GM23338 (cell line): ENCODE measurements around the gene CELSR3. TPM values are rescaled to one million over a fixed set of nuclear protein-coding genes. Genes with fewer than 3 reads are reported as not detected.

Experiments used
- ATAC-seq: fragments of 200-7000 bp; cut with Tn5 transposase; 3 replicates; pipeline ENCODE4 v1.9.1; 2020
- DNase-seq: peaks from one replicate; pipeline ENCODE4 v3.0.0-alpha.2; 2015; ENCODE audit warnings: low spot score
- H2AFZ ChIP-seq: fragments of 200-600 bp; sonication (generic); 2 replicates; pipeline ENCODE4 v1.8.0; 2016; ENCODE audit warnings: antibody characterized with exemption, mild to moderate bottlenecking, moderate library complexity
- H3F3A ChIP-seq: fragments of 200-600 bp; sonication (generic); replicated peaks from 2 replicates; pipeline ENCODE4 v1.8.0; 2017; ENCODE audit warnings: antibody characterized with exemption, mixed run types, low read depth
- H3K27ac ChIP-seq: fragments of 200-600 bp; sonication (generic); 2 replicates; pipeline ENCODE4 v1.6.1; 2016; ENCODE audit warnings: low read depth
- H3K27me3 ChIP-seq: fragments of 200-600 bp; sonication (generic); 2 replicates; pipeline ENCODE4 v1.8.0; 2016; ENCODE audit warnings: mild to moderate bottlenecking, mixed run types, moderate library complexity; ENCODE audit not compliant: insufficient read depth
- H3K36me3 ChIP-seq: fragments of 200-600 bp; sonication (generic); 2 replicates; pipeline ENCODE4 v1.8.0; 2016; ENCODE audit warnings: mild to moderate bottlenecking; ENCODE audit not compliant: insufficient read depth
- H3K4me1 ChIP-seq: fragments of 200-600 bp; sonication (generic); 2 replicates; pipeline ENCODE4 v1.8.0; 2016; ENCODE audit warnings: mild to moderate bottlenecking, moderate library complexity; ENCODE audit not compliant: insufficient read depth
- H3K4me2 ChIP-seq: fragments of 200-600 bp; sonication (generic); 2 replicates; pipeline ENCODE4 v1.7.1; 2017; ENCODE audit warnings: mixed run types
- H3K4me3 ChIP-seq: fragments of 200-600 bp; sonication (generic); 2 replicates; pipeline ENCODE4 v1.6.1; 2016; ENCODE audit warnings: mixed run types
- H3K79me2 ChIP-seq: fragments of 200-600 bp; sonication (generic); replicated peaks from 2 replicates; pipeline ENCODE4 v1.8.0; 2017; ENCODE audit warnings: mild to moderate bottlenecking; ENCODE audit not compliant: insufficient read depth
- H3K9me2 ChIP-seq: fragments of 200-600 bp; sonication (generic); 2 replicates; pipeline ENCODE4 v1.8.0; 2017; ENCODE audit not compliant: insufficient read depth
- H4K20me1 ChIP-seq: fragments of 200-600 bp; sonication (generic); replicated peaks from 2 replicates; pipeline ENCODE4 v1.8.0; 2017; ENCODE audit warnings: mild to moderate bottlenecking; ENCODE audit not compliant: insufficient read depth
- H3K27ac Mint-ChIP-seq: 2 replicates; pipeline ENCODE4 v1.8.0; 2020; ENCODE audit warnings: inconsistent platforms, mild to moderate bottlenecking, moderate library complexity, mixed read lengths
- H3K27me3 Mint-ChIP-seq: 3 replicates; pipeline ENCODE4 v1.8.0; 2022; ENCODE audit warnings: low read depth, mild to moderate bottlenecking, moderate library complexity, mixed read lengths, inconsistent platforms; ENCODE audit not compliant: insufficient read depth, poor library complexity
- H3K36me3 Mint-ChIP-seq: 3 replicates; pipeline ENCODE4 v1.8.0; 2021; ENCODE audit warnings: low read depth, mild to moderate bottlenecking, inconsistent platforms, moderate library complexity, mixed read lengths
- H3K4me1 Mint-ChIP-seq: 3 replicates; pipeline ENCODE4 v1.8.0; 2020; ENCODE audit warnings: mild to moderate bottlenecking, inconsistent platforms, mixed read lengths
- H3K4me3 Mint-ChIP-seq: 3 replicates; pipeline ENCODE4 v1.8.0; 2021; ENCODE audit warnings: moderate library complexity, mild to moderate bottlenecking, inconsistent platforms, mixed read lengths
- H3K9me3 Mint-ChIP-seq: 3 replicates; pipeline ENCODE4 v1.8.0; 2020; ENCODE audit warnings: moderate library complexity, mild to moderate bottlenecking, inconsistent platforms, mixed read lengths
- CREB1 ChIP-seq: fragments of 250-450 bp; sonication (Bioruptor Pico); IDR thresholded peaks from 2 replicates; pipeline ENCODE4 v1.5.0; 2020; ENCODE audit warnings: low read depth, mild to moderate bottlenecking, moderate library complexity
- POLR2AphosphoS5 ChIP-seq: IDR thresholded peaks from 2 replicates; pipeline ENCODE4 v1.6.1; 2016; ENCODE audit warnings: antibody characterized with exemption, low read depth
- STAT1 ChIP-seq: IDR thresholded peaks from one replicate; pipeline ENCODE4 v1.6.1; 2016; ENCODE audit warnings: antibody characterized with exemption; ENCODE audit not compliant: unreplicated experiment
- ZNF114 ChIP-seq: fragments of 250-450 bp; sonication (Bioruptor Pico); IDR thresholded peaks from 2 replicates; pipeline ENCODE4 v1.5.0; 2020; ENCODE audit warnings: mild to moderate bottlenecking, moderate library complexity
- ZNF331 ChIP-seq: fragments of 250-450 bp; sonication (Bioruptor Pico); IDR thresholded peaks from 2 replicates; pipeline ENCODE4 v1.5.0; 2020; ENCODE audit warnings: low read depth, mild to moderate bottlenecking, moderate library complexity
- polyA plus RNA-seq: library from polyadenylated mRNA; unstranded; fragments of >200 nt; fragmentation: Nextera tagmentation; extraction: Ambion mirVana; gene quantifications from 2 replicates; pipeline ENCODE4 v1.2.1, GENCODE V29; 2016
- total RNA-seq: library from RNA; depleted of rRNA; stranded (reverse); fragments of >200 nt; shearing (Covaris generic); gene quantifications from 2 replicates; pipeline ENCODE4 v1.2.3, GENCODE V29; 2014
- TF ChIP-seq, protein P1 (sequence below): fragments of 250-450 bp; sonication (Bioruptor Pico); IDR thresholded peaks from 2 replicates; pipeline ENCODE4 v1.5.0; 2020; ENCODE audit warnings: mild to moderate bottlenecking, moderate library complexity
- TF ChIP-seq, protein P2 (sequence below), 2 experiments: fragments of 200-600 bp in 1 of 2; sonication (generic) in 1 of 2; conservative IDR thresholded peaks; 2 replicates each; pipeline versions ENCODE4 v1.5.1 to v1.6.1; 2016 to 2017; ENCODE audit warnings: antibody characterized with exemption in 2 of 2, low read depth in 2 of 2, mild to moderate bottlenecking in 2 of 2, moderate library complexity in 1 of 2
- TF ChIP-seq, protein P3 (sequence below): IDR thresholded peaks from one replicate; pipeline ENCODE4 v1.6.1; 2018; ENCODE audit warnings: antibody characterized with exemption; ENCODE audit not compliant: unreplicated experiment
- TF ChIP-seq, protein P4 (sequence below): IDR thresholded peaks from 2 replicates; pipeline ENCODE4 v1.6.1; 2016; ENCODE audit warnings: antibody characterized with exemption

CELSR3 gene
- total and polyA plus RNA-seq, 2 experiments from 2014 or later, result 7.5 to 33.3 TPM

DNA sequence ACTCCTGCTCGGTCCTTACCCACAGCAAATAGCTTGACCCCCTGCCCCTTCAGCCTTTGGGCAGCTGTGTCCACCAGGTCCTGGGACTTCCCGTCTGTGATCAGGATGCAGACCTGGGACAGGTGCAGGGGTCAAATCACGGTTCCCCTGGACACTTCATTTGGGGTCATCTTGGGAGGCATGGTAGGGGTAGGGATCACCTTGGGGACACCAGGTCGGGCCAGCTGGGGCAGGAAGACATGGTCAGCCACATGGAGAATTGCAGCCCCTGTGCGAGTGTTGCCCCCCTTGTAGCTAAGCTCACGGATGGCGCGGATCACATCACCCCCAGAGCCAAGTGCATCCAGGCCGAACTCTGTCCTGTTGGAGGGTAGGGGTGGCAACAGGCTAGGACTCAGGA, 69.3 kb downstream of the CELSR3 start:
- Histone ChIP-seq H3K9me2 (no peaks in the 10 kb centered on the region), H3K27me3 (peaks cover 11% of the 10 kb centered on the region; the same call in 1 of the 2 replicates), H2AFZ (no peak overlapping the region), H3K4me3 (no peak overlapping the region), H4K20me1 (no peaks in the 10 kb centered on the region; the same call in 1 of the 2 replicates), H3K36me3 (no peaks in the 10 kb centered on the region), H3K4me1 (peaks cover 17% of the 10 kb centered on the region; the same call in 1 of the 2 replicates), H3F3A (0 out of 2 replicates have a peak, but pooled peaks cover 7% of the 10 kb centered on the region), H3K27ac (no peak overlapping the region), H3K4me2 (no peak overlapping the region), H3K79me2 (no peaks in the 10 kb centered on the region)
- peaks cover 15% of the 10 kb centered on the region for H3K4me1 Mint-ChIP-seq
- peaks cover 6% of the 10 kb centered on the region for H3K36me3 Mint-ChIP-seq
- H3K27me3 Mint-ChIP-seq, result peaks cover 22% of the 10 kb centered on the region
- no peaks in the 10 kb centered on the region for H3K9me3 Mint-ChIP-seq
- TF ChIP-seq POLR2AphosphoS5 (no peak), ZNF114 (no peak)
- TF ChIP-seq, protein P1, sequence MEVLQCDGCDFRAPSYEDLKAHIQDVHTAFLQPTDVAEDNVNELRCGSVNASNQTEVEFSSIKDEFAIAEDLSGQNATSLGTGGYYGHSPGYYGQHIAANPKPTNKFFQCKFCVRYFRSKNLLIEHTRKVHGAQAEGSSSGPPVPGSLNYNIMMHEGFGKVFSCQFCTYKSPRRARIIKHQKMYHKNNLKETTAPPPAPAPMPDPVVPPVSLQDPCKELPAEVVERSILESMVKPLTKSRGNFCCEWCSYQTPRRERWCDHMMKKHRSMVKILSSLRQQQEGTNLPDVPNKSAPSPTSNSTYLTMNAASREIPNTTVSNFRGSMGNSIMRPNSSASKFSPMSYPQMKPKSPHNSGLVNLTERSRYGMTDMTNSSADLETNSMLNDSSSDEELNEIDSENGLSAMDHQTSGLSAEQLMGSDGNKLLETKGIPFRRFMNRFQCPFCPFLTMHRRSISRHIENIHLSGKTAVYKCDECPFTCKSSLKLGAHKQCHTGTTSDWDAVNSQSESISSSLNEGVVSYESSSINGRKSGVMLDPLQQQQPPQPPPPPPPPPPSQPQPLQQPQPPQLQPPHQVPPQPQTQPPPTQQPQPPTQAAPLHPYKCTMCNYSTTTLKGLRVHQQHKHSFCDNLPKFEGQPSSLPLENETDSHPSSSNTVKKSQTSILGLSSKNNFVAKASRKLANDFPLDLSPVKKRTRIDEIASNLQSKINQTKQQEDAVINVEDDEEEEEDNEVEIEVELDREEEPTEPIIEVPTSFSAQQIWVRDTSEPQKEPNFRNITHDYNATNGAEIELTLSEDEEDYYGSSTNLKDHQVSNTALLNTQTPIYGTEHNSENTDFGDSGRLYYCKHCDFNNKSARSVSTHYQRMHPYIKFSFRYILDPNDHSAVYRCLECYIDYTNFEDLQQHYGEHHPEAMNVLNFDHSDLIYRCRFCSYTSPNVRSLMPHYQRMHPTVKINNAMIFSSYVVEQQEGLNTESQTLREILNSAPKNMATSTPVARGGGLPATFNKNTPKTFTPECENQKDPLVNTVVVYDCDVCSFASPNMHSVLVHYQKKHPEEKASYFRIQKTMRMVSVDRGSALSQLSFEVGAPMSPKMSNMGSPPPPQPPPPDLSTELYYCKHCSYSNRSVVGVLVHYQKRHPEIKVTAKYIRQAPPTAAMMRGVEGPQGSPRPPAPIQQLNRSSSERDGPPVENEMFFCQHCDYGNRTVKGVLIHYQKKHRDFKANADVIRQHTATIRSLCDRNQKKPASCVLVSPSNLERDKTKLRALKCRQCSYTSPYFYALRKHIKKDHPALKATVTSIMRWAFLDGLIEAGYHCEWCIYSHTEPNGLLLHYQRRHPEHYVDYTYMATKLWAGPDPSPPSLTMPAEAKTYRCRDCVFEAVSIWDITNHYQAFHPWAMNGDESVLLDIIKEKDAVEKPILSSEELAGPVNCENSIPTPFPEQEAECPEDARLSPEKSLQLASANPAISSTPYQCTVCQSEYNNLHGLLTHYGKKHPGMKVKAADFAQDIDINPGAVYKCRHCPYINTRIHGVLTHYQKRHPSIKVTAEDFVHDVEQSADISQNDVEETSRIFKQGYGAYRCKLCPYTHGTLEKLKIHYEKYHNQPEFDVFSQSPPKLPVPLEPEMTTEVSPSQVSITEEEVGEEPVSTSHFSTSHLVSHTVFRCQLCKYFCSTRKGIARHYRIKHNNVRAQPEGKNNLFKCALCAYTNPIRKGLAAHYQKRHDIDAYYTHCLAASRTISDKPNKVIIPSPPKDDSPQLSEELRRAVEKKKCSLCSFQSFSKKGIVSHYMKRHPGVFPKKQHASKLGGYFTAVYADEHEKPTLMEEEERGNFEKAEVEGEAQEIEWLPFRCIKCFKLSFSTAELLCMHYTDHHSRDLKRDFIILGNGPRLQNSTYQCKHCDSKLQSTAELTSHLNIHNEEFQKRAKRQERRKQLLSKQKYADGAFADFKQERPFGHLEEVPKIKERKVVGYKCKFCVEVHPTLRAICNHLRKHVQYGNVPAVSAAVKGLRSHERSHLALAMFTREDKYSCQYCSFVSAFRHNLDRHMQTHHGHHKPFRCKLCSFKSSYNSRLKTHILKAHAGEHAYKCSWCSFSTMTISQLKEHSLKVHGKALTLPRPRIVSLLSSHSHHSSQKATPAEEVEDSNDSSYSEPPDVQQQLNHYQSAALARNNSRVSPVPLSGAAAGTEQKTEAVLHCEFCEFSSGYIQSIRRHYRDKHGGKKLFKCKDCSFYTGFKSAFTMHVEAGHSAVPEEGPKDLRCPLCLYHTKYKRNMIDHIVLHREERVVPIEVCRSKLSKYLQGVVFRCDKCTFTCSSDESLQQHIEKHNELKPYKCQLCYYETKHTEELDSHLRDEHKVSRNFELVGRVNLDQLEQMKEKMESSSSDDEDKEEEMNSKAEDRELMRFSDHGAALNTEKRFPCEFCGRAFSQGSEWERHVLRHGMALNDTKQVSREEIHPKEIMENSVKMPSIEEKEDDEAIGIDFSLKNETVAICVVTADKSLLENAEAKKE (CRISPR knock-in tag), result no peak
- no peak overlapping the region for H3K27ac Mint-ChIP-seq
- no peak overlapping the region for H3K4me3 Mint-ChIP-seq
- ATAC-seq (no peak), DNase-seq (no peak)

DNA sequence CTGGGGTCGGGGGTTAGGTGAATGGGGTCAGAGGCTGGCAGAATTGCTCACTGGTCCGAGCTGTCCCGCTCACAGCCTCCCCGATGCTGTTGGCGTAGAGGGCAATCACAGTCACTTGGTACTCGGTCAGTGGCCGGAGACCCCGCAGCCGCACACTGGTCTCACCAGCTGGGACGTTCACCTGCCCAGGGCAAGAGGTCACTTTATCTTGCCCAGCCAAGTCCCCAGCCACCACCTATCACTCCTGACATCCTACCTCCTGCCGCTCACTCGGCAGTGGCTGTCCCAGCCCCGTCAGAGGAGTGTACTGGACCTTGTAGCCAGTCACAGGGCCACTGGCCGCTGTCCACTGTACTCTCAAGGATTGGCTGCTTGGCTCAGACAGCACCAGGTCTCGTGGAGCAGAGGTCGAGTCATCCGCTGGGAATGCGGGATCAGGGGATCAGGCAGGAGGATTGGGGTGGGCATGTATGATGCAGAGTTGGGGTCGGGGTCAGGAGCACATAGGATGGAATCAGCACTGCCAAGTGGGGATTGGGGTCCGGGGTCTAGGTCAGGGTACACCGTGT, 70.1 kb downstream of the CELSR3 start:
- peaks cover 6% of the 10 kb centered on the region for H3K36me3 Mint-ChIP-seq
- peaks cover 17% of the 10 kb centered on the region; the same call in 1 of the 2 replicates for H3K4me1 ChIP-seq
- no peaks in the 10 kb centered on the region for H3K36me3 ChIP-seq
- H3K4me2 ChIP-seq, result no peak overlapping the region
- no peaks in the 10 kb centered on the region for H3K9me3 Mint-ChIP-seq
- DNase-seq (no peak), ATAC-seq (no peak)
- H3K27me3 ChIP-seq, result peaks cover 11% of the 10 kb centered on the region; the same call in 1 of the 2 replicates
- H3K79me2 ChIP-seq, result no peaks in the 10 kb centered on the region
- no peaks in the 10 kb centered on the region; the same call in 1 of the 2 replicates for H4K20me1 ChIP-seq
- no peak overlapping the region for H3K4me3 Mint-ChIP-seq
- 0 out of 2 replicates have a peak, but pooled peaks cover 7% of the 10 kb centered on the region for H3F3A ChIP-seq
- H3K27ac Mint-ChIP-seq, result no peak overlapping the region
- H3K9me2 ChIP-seq, result no peaks in the 10 kb centered on the region
- peaks cover 22% of the 10 kb centered on the region for H3K27me3 Mint-ChIP-seq
- H2AFZ ChIP-seq, result no peak overlapping the region
- no peak overlapping the region for H3K27ac ChIP-seq
- H3K4me1 Mint-ChIP-seq, result peaks cover 21% of the 10 kb centered on the region
- H3K4me3 ChIP-seq, result no peak overlapping the region
- TF ChIP-seq CREB1 (CRISPR knock-in tag), result no peak
- TF ChIP-seq STAT1, result no peak
- no peak for TF ChIP-seq ZNF331 (CRISPR knock-in tag)
- TF ChIP-seq, protein P2, sequence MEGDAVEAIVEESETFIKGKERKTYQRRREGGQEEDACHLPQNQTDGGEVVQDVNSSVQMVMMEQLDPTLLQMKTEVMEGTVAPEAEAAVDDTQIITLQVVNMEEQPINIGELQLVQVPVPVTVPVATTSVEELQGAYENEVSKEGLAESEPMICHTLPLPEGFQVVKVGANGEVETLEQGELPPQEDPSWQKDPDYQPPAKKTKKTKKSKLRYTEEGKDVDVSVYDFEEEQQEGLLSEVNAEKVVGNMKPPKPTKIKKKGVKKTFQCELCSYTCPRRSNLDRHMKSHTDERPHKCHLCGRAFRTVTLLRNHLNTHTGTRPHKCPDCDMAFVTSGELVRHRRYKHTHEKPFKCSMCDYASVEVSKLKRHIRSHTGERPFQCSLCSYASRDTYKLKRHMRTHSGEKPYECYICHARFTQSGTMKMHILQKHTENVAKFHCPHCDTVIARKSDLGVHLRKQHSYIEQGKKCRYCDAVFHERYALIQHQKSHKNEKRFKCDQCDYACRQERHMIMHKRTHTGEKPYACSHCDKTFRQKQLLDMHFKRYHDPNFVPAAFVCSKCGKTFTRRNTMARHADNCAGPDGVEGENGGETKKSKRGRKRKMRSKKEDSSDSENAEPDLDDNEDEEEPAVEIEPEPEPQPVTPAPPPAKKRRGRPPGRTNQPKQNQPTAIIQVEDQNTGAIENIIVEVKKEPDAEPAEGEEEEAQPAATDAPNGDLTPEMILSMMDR (conservative IDR thresholded peaks at IDR 0.05; ENCODE audit: low read depth in 2 of 2), result no peak
- TF ChIP-seq, protein P3, sequence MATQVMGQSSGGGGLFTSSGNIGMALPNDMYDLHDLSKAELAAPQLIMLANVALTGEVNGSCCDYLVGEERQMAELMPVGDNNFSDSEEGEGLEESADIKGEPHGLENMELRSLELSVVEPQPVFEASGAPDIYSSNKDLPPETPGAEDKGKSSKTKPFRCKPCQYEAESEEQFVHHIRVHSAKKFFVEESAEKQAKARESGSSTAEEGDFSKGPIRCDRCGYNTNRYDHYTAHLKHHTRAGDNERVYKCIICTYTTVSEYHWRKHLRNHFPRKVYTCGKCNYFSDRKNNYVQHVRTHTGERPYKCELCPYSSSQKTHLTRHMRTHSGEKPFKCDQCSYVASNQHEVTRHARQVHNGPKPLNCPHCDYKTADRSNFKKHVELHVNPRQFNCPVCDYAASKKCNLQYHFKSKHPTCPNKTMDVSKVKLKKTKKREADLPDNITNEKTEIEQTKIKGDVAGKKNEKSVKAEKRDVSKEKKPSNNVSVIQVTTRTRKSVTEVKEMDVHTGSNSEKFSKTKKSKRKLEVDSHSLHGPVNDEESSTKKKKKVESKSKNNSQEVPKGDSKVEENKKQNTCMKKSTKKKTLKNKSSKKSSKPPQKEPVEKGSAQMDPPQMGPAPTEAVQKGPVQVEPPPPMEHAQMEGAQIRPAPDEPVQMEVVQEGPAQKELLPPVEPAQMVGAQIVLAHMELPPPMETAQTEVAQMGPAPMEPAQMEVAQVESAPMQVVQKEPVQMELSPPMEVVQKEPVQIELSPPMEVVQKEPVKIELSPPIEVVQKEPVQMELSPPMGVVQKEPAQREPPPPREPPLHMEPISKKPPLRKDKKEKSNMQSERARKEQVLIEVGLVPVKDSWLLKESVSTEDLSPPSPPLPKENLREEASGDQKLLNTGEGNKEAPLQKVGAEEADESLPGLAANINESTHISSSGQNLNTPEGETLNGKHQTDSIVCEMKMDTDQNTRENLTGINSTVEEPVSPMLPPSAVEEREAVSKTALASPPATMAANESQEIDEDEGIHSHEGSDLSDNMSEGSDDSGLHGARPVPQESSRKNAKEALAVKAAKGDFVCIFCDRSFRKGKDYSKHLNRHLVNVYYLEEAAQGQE, result no peak
- TF ChIP-seq, protein P4, sequence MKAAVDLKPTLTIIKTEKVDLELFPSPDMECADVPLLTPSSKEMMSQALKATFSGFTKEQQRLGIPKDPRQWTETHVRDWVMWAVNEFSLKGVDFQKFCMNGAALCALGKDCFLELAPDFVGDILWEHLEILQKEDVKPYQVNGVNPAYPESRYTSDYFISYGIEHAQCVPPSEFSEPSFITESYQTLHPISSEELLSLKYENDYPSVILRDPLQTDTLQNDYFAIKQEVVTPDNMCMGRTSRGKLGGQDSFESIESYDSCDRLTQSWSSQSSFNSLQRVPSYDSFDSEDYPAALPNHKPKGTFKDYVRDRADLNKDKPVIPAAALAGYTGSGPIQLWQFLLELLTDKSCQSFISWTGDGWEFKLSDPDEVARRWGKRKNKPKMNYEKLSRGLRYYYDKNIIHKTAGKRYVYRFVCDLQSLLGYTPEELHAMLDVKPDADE, result no peak
